ENCODE measurements around the gene GAL3ST2.
"Not testable (repeated sequence)": the region's sequence is repeated elsewhere in the genome, so short reads cannot be mapped to it uniquely, and the experiment has no call there.

GAL3ST2 gene

GRCh38 chr2:241769819-241770184 is 6.8 kb upstream of the GAL3ST2 start:
- no peak for DNase-seq

- no peak for DNase-seq
Measured at GRCh38 chr2:241770185-241770935, 6.3 kb upstream of the GAL3ST2 start.

GRCh38 chr2:241770936-241771285 is 5.7 kb upstream of the GAL3ST2 start:
- DNase-seq = no peak

GRCh38 chr2:241771286-241772062 is 5.1 kb upstream of the GAL3ST2 start:
- no peak for DNase-seq

- DNase-seq = no peak
Measured at GRCh38 chr2:241772063-241772499, 4.5 kb upstream of the GAL3ST2 start.

GRCh38 chr2:241773511-241774418 is 2.9 kb upstream of the GAL3ST2 start:
- DNase-seq = no peak

GRCh38 chr2:241774419-241775222 is 2.0 kb upstream of the GAL3ST2 start:
- no peak for DNase-seq

GRCh38 chr2:241775223-241776177 is 1.1 kb upstream of the GAL3ST2 start:
- no peak for DNase-seq

GRCh38 chr2:241777170-241777685 is 606 bp downstream of the GAL3ST2 start:
- DNase-seq = no peak

GRCh38 chr2:241777686-241778627 is 1.3 kb downstream of the GAL3ST2 start:
- no peak for DNase-seq

GRCh38 chr2:241780939-241781569 is 4.4 kb downstream of the GAL3ST2 start:
- DNase-seq = no peak

- DNase-seq = not testable (repeated sequence)
Measured at GRCh38 chr2:241782053-241782452, 5.4 kb downstream of the GAL3ST2 start.

- DNase-seq = no peak
Measured at GRCh38 chr2:241788135-241788534, 11.5 kb downstream of the GAL3ST2 start.

GRCh38 chr2:241788572-241788971 is 11.9 kb downstream of the GAL3ST2 start:
- DNase-seq = no peak

GRCh38 chr2:241791385-241791784 is 14.8 kb downstream of the GAL3ST2 start:
- not testable (repeated sequence) for DNase-seq

- DNase-seq = no peak
Measured at GRCh38 chr2:241793385-241793784, 16.8 kb downstream of the GAL3ST2 start.

- no peak for DNase-seq
Measured at GRCh38 chr2:241794250-241794823, 17.7 kb downstream of the GAL3ST2 start.

Data from midbrain (tissue), 1 donor.